ENCODE data around the gene RNF220.

Gene RNF220

GRCh38 chr1:44594871-44595735 lies 190.0 kb downstream of the RNF220 start:
- no peak overlapping the region for H3K4me3 ChIP-seq (replicated peaks; ENCODE audit: low read depth, low read length)
- DNase-seq (ENCODE audit: extremely low read depth, low read depth), result no peak
- TF ChIP-seq CTCF (IDR thresholded peaks at IDR 0.05; ENCODE audit: low read depth, low read length, missing control alignments), result peak; percentile 94

- no peak for DNase-seq (ENCODE audit: extremely low read depth, low read depth)
- no peak for TF ChIP-seq CTCF (IDR thresholded peaks at IDR 0.05; ENCODE audit: low read depth, low read length, missing control alignments)
- H3K4me3 ChIP-seq (replicated peaks; ENCODE audit: low read depth, low read length), result no peak overlapping the region
Observed at GRCh38 chr1:44596511-44596910, 191.5 kb downstream of the RNF220 start.

- no peak overlapping the region for H3K4me3 ChIP-seq (replicated peaks; ENCODE audit: low read depth, low read length)
- DNase-seq (ENCODE audit: extremely low read depth, low read depth), result no peak
- TF ChIP-seq CTCF (IDR thresholded peaks at IDR 0.05; ENCODE audit: low read depth, low read length, missing control alignments), result no peak
Observed at GRCh38 chr1:44598167-44598566, 193.1 kb downstream of the RNF220 start.

- DNase-seq (ENCODE audit: extremely low read depth, low read depth), result no peak
- H3K4me3 ChIP-seq (replicated peaks; ENCODE audit: low read depth, low read length), result no peak overlapping the region
- no peak for TF ChIP-seq CTCF (IDR thresholded peaks at IDR 0.05; ENCODE audit: low read depth, low read length, missing control alignments)
Observed at GRCh38 chr1:44602634-44603628, 197.9 kb downstream of the RNF220 start.

GRCh38 chr1:44603718-44604117 lies 198.7 kb downstream of the RNF220 start:
- DNase-seq (ENCODE audit: extremely low read depth, low read depth), result no peak
- TF ChIP-seq CTCF (IDR thresholded peaks at IDR 0.05; ENCODE audit: low read depth, low read length, missing control alignments), result no peak
- no peak overlapping the region for H3K4me3 ChIP-seq (replicated peaks; ENCODE audit: low read depth, low read length)

GRCh38 chr1:44604157-44604955 lies 199.3 kb downstream of the RNF220 start:
- H3K4me3 ChIP-seq (replicated peaks; ENCODE audit: low read depth, low read length), result no peak overlapping the region
- TF ChIP-seq CTCF (IDR thresholded peaks at IDR 0.05; ENCODE audit: low read depth, low read length, missing control alignments), result no peak

More at GRCh38 chr1:44604157-44604955, 199.3 kb downstream of the RNF220 start:
- DNase-seq (ENCODE audit: extremely low read depth, low read depth), result no peak

Data from HFF-Myc (cell line).